NCI-H1048 (cell line): ENCODE results near the gene HLA-DQA2.
"Not testable (repeated sequence)": the region's sequence is repeated elsewhere in the genome, so short reads cannot be mapped to it uniquely, and the experiment has no call there.

Experiments used
- DNase-seq: peaks from one replicate; lab custom pipeline; 2025; lab: John Stamatoyannopoulos, UW

HLA-DQA2 gene

GRCh38 chr6:32779036-32779435, 37.8 kb downstream of the HLA-DQA2 start:
- no peak for DNase-seq

- not testable (repeated sequence) for DNase-seq
Observed at GRCh38 chr6:32782923-32783322, 41.7 kb downstream of the HLA-DQA2 start.

GRCh38 chr6:32785781-32786533, 44.8 kb downstream of the HLA-DQA2 start:
- DNase-seq, result no peak

- no peak for DNase-seq
Observed at GRCh38 chr6:32790306-32790705, 49.1 kb downstream of the HLA-DQA2 start.

- DNase-seq, result no peak
Observed at GRCh38 chr6:32792901-32793435, 51.8 kb downstream of the HLA-DQA2 start.

GRCh38 chr6:32794510-32794909, 53.3 kb downstream of the HLA-DQA2 start:
- DNase-seq, result no peak
